SH-SY5Y (cell line): Measurements from ENCODE around the gene RNLS.

Experiments
- GATA2 ChIP-seq: IDR thresholded peaks from 2 replicates; pipeline ENCODE4 v1.6.1; 2011; ENCODE audit warnings: mild to moderate bottlenecking, low read depth, low read length
- GATA3 ChIP-seq: IDR thresholded peaks from 2 replicates; pipeline ENCODE4 v1.6.1; 2011; ENCODE audit warnings: low read depth, mild to moderate bottlenecking, low read length, moderate library complexity

The RNLS gene

GRCh38 chr10:88478256-88478655 is 104.9 kb downstream of the RNLS start:
- TF ChIP-seq GATA3 = no peak
- no peak for TF ChIP-seq GATA2

GRCh38 chr10:88477343-88478085 is 105.6 kb downstream of the RNLS start:
- no peak for TF ChIP-seq GATA2
- TF ChIP-seq GATA3 = no peak

- TF ChIP-seq GATA3 (no peak), GATA2 (no peak)
Measured at GRCh38 chr10:88474884-88475844, 108.0 kb downstream of the RNLS start.

GRCh38 chr10:88473989-88474883 is 108.9 kb downstream of the RNLS start:
- TF ChIP-seq GATA2 = no peak
- TF ChIP-seq GATA3 = no peak

GRCh38 chr10:88472540-88472939 is 110.6 kb downstream of the RNLS start:
- TF ChIP-seq GATA2 (no peak), GATA3 (no peak)

GRCh38 chr10:88471899-88472298 is 111.2 kb downstream of the RNLS start:
- TF ChIP-seq GATA3 = no peak
- TF ChIP-seq GATA2 = no peak

- TF ChIP-seq GATA2 (no peak), GATA3 (no peak)
Measured at GRCh38 chr10:88467835-88468485, 115.2 kb downstream of the RNLS start.

GRCh38 chr10:88466786-88467185 is 116.3 kb downstream of the RNLS start:
- TF ChIP-seq GATA2 (no peak), GATA3 (no peak)

GRCh38 chr10:88465765-88466164 is 117.4 kb downstream of the RNLS start:
- TF ChIP-seq GATA3 = no peak
- TF ChIP-seq GATA2 = no peak

GRCh38 chr10:88463811-88464210 is 119.3 kb downstream of the RNLS start:
- TF ChIP-seq GATA3 = no peak
- TF ChIP-seq GATA2 = no peak

GRCh38 chr10:88461426-88461825 is 121.7 kb downstream of the RNLS start:
- TF ChIP-seq GATA2 = no peak

GRCh38 chr10:88459530-88459929 is 123.6 kb downstream of the RNLS start:
- no peak for TF ChIP-seq GATA2
- TF ChIP-seq GATA3 = no peak

GRCh38 chr10:88458209-88458608 is 124.9 kb downstream of the RNLS start:
- no peak for TF ChIP-seq GATA3
- TF ChIP-seq GATA2 = no peak
